GM10847 (cell line): ENCODE results near the gene ISL2.

Source experiments
- POLR2A ChIP-seq: IDR thresholded peaks from 2 replicates; pipeline ENCODE4 v1.6.1; 2011; ENCODE audit not compliant: insufficient read length; ENCODE audit errors: extremely low read depth

The ISL2 gene

DNA sequence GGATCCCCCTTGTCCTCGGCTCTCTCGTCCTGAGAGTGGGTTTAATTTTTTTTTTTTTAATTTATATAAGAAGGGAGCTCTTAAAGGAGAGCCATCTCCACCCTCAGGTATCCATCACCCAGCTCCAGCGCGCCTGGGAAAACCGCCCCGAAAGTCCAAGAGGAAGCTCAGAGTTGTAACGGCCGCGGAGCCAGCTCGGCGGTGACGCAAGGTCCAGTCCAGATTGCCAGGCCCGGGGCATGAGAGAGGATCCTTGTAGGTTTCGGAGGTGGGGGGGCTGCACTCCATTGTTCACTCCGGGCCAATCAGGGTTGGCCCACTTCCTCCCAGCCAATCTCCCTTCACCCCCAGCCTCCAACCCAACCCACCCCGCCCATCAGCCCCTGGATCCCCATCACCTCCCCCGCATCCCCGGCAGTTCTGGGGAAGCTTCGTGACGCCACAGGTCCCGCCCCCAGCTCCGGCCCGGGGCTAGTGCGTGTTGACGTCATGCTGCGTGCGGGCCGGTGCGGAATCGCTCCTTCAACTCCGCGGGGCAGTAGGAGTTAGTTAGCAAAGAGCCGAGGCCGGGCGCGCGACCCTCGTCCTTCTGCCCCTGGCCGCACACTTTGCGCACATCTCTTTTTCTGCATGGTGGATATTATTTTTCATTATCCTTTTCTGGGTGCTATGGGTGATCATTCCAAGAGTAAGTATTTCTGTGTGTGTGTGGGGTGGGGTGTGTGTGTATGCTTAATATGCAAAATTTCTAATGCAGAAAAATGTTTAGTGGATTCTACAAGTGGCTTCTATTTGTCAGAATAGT, at the start of gene ISL2:
ISL2 (plus strand) TSS at position 520 of the 805 bp plus-strand sequence; CDS start at position 631, 111 bp downstream.
- TF ChIP-seq POLR2A: peak; percentile 84

DNA sequence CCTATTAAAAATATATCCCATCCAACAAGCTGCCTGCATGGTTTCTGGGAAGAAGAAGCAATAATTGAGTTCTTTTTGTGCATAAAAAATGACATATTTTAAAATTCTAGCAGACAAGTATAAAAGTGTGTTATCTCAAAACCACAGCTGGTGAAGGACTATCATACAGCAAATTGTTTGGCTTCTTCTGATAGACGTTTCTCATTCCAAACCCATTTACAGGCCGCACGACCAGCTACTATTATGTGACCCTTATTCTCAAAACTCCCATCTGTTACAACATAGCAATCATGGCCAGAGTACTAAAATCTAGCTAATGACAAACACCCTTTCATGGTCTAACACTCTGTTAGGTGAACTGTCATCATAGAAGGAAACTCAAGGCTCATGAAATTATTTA, 47.0 kb upstream of the ISL2 start:
- no peak for TF ChIP-seq POLR2A

DNA sequence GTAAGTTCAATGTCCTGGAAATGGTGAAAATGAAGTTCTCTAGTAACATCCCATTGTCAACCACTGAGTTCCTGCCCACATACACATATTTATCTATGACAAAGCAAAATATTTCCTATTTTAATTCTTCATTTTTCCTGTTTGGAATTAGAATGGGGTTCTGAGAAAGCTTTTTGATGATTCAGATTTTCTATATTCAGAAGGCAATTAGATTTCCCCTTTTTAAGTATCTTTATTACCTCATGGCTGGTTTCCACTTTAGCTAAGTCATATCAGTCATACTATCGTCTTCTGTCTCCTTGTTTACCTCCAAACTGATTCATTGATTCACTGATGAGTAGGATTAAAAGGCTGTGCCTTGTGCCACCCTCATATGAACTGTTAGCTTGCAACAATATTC, 43.2 kb upstream of the ISL2 start:
- TF ChIP-seq POLR2A: no peak

DNA sequence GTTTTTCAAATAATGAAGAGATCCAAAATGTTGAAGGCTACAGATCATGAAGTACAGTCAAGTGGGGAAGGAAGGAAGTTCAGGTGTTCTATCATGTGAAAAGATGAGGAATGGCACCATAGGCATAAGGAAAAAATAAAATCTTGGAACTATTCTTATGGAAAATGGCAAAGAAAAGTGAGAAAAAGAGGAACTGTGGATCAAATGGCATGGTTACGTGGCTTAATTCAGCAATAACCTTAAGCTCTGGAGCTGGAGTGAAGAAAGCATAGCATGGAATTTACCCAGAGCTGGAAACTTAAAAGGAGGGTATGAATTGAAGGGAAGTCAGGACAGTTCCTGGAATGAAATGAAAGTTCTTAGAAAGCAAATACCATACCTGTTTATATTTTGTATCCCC, 39.7 kb upstream of the ISL2 start:
- no peak for TF ChIP-seq POLR2A

- no peak for TF ChIP-seq POLR2A
Measured at GRCh38 chr15:76298986-76299385, 37.6 kb upstream of the ISL2 start.

DNA sequence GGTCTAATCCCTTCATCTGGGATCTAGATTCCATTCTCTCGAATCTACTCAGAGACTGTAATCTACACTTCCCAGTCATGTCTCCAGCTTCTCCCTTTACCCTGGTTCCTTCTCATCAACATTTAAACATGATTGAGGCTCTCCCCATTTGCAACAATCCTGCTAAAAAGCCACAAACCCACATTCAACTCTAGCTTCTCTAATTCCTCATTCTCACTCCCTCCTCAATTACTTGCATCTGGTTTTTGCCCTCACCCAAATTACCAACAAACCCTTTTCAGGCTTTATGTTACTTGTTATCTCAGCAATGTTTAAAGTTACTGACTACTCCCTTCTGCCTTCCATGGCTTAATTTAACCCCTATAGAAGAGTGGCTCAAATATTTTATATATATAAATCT, 36.8 kb upstream of the ISL2 start:
- no peak for TF ChIP-seq POLR2A

DNA sequence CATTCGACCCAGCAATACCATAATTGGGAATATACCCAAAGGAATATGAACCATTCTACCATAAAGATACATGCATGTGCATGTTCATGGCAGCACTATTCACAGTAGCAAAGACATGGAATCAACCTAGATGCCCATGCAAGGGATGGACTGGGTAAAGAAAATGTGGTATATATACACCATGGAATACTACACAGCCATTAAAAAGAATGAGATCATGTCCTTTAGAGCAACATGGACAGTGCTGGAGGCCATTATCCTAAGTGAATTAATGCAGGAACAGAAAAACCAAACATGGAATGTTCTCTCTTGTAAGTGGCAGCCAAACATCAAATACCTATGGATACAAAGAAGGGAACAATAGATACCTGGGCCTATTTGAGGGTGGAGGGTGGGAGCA, 32.7 kb upstream of the ISL2 start:
- TF ChIP-seq POLR2A: no peak

DNA sequence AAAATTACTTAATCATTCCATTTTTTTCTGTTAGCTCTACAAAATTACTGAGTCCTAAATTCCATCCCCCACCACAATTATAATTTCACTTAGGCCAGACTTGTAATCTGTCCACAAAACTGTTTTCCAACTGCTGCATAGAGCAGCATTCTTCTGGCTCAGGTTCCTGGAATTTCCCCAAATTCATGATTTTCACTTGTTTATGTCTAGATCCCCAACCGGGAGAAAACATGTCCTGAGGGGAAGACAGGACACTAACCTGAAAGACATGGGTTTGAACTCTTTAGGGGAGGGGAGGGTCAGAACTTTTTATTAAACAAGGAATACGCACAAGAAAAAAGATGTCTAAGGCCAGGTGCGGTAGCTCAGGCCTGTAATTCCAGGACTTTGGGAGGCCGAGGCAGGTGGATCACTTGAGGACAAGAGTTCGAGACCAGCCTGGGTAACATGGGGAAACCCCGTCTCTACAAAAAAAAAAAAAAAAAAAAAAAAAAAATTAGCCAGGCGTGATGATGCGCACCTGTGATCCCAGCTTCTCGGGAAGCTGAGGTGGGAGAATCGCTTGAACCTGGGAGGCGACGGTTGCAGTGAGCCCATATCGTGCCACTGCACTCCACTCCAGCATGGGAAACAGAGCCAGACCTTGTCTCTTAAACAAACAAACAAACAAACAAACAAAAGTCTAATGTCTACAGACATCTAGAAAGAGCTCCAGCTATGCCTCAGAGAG, 26.8 kb upstream of the ISL2 start:
- no peak for TF ChIP-seq POLR2A

DNA sequence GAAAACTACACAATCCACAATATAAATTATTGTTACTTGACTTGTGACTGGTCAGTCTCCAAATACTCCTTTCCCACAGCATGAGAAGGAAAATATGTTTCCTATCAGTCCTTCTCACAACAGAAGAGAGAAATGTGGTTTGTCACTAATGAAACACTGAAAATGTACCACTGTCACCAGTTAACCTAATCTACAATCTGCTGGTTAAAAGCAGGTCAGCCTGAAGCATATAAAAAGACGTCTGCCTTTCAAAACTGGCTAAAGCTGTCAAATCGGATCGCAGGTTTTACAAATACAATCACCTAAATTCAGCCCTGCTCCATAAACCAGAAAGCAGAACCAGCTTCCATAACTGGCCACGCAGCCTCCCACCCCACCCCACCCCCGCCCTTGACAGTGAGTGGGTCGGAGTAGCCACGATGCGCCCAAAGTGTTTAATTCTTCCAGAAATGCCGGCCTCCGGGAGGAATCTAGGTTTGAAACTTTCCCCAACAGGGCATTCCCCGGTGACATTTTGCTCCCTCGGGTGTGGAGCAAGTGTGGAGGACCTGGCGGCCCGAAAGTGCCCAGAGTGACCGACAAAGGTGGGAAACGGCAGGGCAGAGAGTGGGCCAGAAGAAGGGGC, 26.0 kb upstream of the ISL2 start:
- no peak for TF ChIP-seq POLR2A

GRCh38 chr15:76311100-76311953, 25.2 kb upstream of the ISL2 start, which contains the start of gene ETFA:
TSS of gene ETFA (minus strand) at chr15:76311469. CDS start at chr15:76311388, 81 bp downstream.
- peak; percentile 94 for TF ChIP-seq POLR2A

DNA sequence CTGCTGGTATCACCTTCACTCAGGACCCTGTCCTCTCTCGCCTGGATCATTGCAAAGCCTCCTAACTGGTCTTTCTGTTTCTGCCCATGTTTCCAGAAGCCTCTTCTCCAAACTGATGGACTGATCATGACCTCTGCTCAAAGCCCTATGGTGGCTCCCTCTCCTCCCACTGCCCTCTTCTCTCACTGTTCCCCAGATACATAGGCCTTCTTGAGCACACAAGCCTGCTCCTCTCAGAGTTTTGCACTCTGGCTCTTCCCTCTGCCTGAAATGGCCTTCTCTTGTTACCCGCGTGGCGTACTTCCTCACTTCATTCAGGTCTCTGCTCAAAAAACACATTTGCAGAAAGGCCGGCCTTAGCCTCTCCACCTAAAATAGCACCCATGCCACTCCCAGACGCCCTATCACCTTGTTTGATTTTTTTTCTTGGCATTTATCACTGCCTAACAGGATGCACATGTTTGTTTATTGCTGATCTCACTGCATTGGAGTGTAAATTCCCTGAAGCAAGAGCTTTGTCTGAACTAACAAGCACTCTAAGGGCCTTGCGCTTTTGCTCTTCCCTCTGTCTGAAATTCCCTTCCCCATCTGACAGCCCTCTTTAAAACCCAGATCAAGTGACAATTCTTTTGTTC, 23.9 kb upstream of the ISL2 start:
- TF ChIP-seq POLR2A: no peak

DNA sequence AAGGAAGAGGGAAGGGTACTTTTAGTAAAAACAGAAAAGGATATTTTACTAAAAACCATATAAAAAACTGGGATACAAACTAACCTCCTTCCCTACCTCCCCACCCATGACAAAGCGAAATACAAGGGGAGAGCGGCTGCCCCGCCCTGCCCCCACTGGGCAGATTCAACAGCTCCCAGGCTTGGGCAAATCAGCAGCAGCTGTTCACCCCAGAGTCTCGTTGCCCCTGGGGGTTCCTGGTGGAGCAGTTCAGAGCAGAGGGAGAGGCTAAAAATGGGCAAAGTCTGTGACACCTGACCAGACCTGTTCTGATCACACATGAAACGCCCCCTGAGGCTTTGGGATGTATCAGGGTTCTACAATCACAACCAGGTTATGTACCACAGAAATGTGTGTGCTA, 22.8 kb upstream of the ISL2 start:
- no peak for TF ChIP-seq POLR2A

DNA sequence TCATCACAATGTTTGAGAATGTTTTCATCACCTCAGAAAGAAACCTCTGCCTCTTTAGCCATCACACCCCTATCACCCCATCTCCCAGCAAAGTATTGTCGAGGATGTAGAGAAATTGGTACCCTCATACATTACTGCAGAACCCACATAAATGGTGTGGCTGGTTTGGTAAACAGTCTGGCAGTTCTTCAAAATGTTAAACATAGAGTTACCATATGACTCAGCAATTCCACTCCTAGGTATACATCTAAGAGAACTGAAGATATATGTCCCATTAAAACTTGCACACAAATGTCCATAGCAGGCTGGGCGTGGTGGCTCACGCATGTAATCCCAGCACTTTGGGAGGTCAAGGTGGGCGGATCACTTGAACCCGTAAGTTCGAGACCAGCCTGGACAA, 16.6 kb upstream of the ISL2 start:
- no peak for TF ChIP-seq POLR2A

DNA sequence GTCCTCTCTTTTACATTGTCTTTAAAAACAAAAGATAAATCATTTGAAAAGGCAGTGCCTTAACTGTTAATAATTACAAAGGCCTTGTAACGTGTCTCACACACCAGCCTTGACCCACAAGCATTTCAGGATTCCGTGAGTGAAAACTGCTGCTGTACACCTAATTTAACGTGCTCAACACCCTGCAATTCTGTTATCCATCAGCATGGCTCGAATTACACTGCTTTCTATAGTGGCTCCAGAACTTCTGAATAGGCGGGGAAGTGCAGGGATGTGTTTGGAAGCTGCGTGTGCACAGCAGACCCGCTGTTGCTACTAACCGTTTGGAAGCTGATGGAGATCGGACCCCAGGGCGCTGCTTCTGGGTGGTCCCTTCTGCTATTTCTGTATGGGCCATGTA, 15.4 kb upstream of the ISL2 start:
- no peak for TF ChIP-seq POLR2A

- no peak for TF ChIP-seq POLR2A
Measured at GRCh38 chr15:76321602-76322001, 15.0 kb upstream of the ISL2 start.

DNA sequence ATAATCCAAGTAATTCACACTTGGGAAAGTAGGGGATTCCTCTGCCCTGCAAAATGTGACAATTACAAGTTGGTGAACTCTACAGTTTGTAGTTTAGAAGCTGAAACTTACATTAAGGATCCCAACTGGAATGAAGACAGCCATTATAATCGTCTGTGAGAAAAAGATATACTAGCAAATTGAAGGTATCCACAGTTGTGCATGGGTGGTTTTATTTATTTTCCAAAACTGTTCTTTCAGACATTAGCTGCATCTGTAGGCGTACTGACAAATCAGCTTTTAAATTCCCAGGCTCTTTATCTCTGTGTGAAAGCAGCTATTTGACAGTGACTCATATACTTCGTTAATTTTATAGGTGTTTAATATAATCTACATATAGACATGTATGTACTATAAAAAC, 12.5 kb upstream of the ISL2 start:
- TF ChIP-seq POLR2A: no peak
